ENCODE data around the gene WFDC8.

Gene WFDC8

GRCh38 chr20:45548410-45548809, 30.7 kb downstream of the WFDC8 start:
- no peak for DNase-seq (ENCODE audit: low spot score)

GRCh38 chr20:45547206-45547770, 31.8 kb downstream of the WFDC8 start, which contains the start of gene EPPIN:
Gene EPPIN (minus strand): TSS chr20:45547401. CDS start chr20:45547357, 44 bp downstream.
- DNase-seq (ENCODE audit: low spot score), result no peak

- no peak for DNase-seq (ENCODE audit: low spot score)
These were observed 33.2 kb downstream of the WFDC8 start for GRCh38 chr20:45545754-45546453.

GRCh38 chr20:45545351-45545750, 33.7 kb downstream of the WFDC8 start:
- DNase-seq (ENCODE audit: low spot score), result no peak

GRCh38 chr20:45539382-45539781, 39.7 kb downstream of the WFDC8 start, which contains the start of gene WFDC6:
Gene WFDC6 (minus strand): TSS chr20:45539482. CDS start chr20:45539407, 75 bp downstream.
- DNase-seq (ENCODE audit: low spot score), result no peak

- no peak for DNase-seq (ENCODE audit: low spot score)
These were observed 40.8 kb downstream of the WFDC8 start for GRCh38 chr20:45538209-45538799.

- no peak for DNase-seq (ENCODE audit: low spot score)
These were observed 51.8 kb downstream of the WFDC8 start for GRCh38 chr20:45527294-45527693.

GRCh38 chr20:45523821-45524220, 55.3 kb downstream of the WFDC8 start:
- DNase-seq (ENCODE audit: low spot score), result no peak

- DNase-seq (ENCODE audit: low spot score), result no peak
These were observed 60.8 kb downstream of the WFDC8 start for GRCh38 chr20:45518282-45518681.

GRCh38 chr20:45515147-45515913, 63.8 kb downstream of the WFDC8 start, which contains the start of gene SPINT3:
Gene SPINT3 (minus strand): TSS chr20:45515622. CDS start chr20:45515608, 14 bp downstream.
- DNase-seq (ENCODE audit: low spot score), result no peak

- no peak for DNase-seq (ENCODE audit: low spot score)
These were observed 68.7 kb downstream of the WFDC8 start for GRCh38 chr20:45510242-45510862.

- no peak for DNase-seq (ENCODE audit: low spot score)
These were observed 70.0 kb downstream of the WFDC8 start for GRCh38 chr20:45509091-45509490.

GRCh38 chr20:45508068-45508886, 70.8 kb downstream of the WFDC8 start:
- no peak for DNase-seq (ENCODE audit: low spot score)

- no peak for DNase-seq (ENCODE audit: low spot score)
These were observed 71.9 kb downstream of the WFDC8 start for GRCh38 chr20:45507011-45507820.

GRCh38 chr20:45506398-45506797, 72.7 kb downstream of the WFDC8 start:
- DNase-seq (ENCODE audit: low spot score), result no peak

- no peak for DNase-seq (ENCODE audit: low spot score)
These were observed 75.7 kb downstream of the WFDC8 start for GRCh38 chr20:45503403-45503802.

- no peak for DNase-seq (ENCODE audit: low spot score)
These were observed 76.5 kb downstream of the WFDC8 start for GRCh38 chr20:45502561-45502960.

Data from left forelimb (tissue), 1 donor.